GM23338 (cell line): ENCODE measurements around the gene FBXW4. TPM values are rescaled to one million over a fixed set of nuclear protein-coding genes. Genes with fewer than 3 reads are reported as not detected.

Source experiments
- ATAC-seq: fragments of 200-7000 bp; cut with Tn5 transposase; 3 replicates; pipeline ENCODE4 v1.9.1; 2020
- DNase-seq: peaks from one replicate; pipeline ENCODE4 v3.0.0-alpha.2; 2015; ENCODE audit warnings: low spot score
- H2AFZ ChIP-seq: fragments of 200-600 bp; sonication (generic); 2 replicates; pipeline ENCODE4 v1.8.0; 2016; ENCODE audit warnings: antibody characterized with exemption, mild to moderate bottlenecking, moderate library complexity
- H3F3A ChIP-seq: fragments of 200-600 bp; sonication (generic); replicated peaks from 2 replicates; pipeline ENCODE4 v1.8.0; 2017; ENCODE audit warnings: antibody characterized with exemption, mixed run types, low read depth
- H3K27ac ChIP-seq: fragments of 200-600 bp; sonication (generic); 2 replicates; pipeline ENCODE4 v1.6.1; 2016; ENCODE audit warnings: low read depth
- H3K27me3 ChIP-seq: fragments of 200-600 bp; sonication (generic); 2 replicates; pipeline ENCODE4 v1.8.0; 2016; ENCODE audit warnings: mild to moderate bottlenecking, mixed run types, moderate library complexity; ENCODE audit not compliant: insufficient read depth
- H3K36me3 ChIP-seq: fragments of 200-600 bp; sonication (generic); 2 replicates; pipeline ENCODE4 v1.8.0; 2016; ENCODE audit warnings: mild to moderate bottlenecking; ENCODE audit not compliant: insufficient read depth
- H3K4me1 ChIP-seq: fragments of 200-600 bp; sonication (generic); 2 replicates; pipeline ENCODE4 v1.8.0; 2016; ENCODE audit warnings: mild to moderate bottlenecking, moderate library complexity; ENCODE audit not compliant: insufficient read depth
- H3K4me2 ChIP-seq: fragments of 200-600 bp; sonication (generic); 2 replicates; pipeline ENCODE4 v1.7.1; 2017; ENCODE audit warnings: mixed run types
- H3K4me3 ChIP-seq: fragments of 200-600 bp; sonication (generic); 2 replicates; pipeline ENCODE4 v1.6.1; 2016; ENCODE audit warnings: mixed run types
- H3K79me2 ChIP-seq: fragments of 200-600 bp; sonication (generic); replicated peaks from 2 replicates; pipeline ENCODE4 v1.8.0; 2017; ENCODE audit warnings: mild to moderate bottlenecking; ENCODE audit not compliant: insufficient read depth
- H3K9me2 ChIP-seq: fragments of 200-600 bp; sonication (generic); 2 replicates; pipeline ENCODE4 v1.8.0; 2017; ENCODE audit not compliant: insufficient read depth
- H4K20me1 ChIP-seq: fragments of 200-600 bp; sonication (generic); replicated peaks from 2 replicates; pipeline ENCODE4 v1.8.0; 2017; ENCODE audit warnings: mild to moderate bottlenecking; ENCODE audit not compliant: insufficient read depth
- H3K27ac Mint-ChIP-seq: 2 replicates; pipeline ENCODE4 v1.8.0; 2020; ENCODE audit warnings: inconsistent platforms, mild to moderate bottlenecking, moderate library complexity, mixed read lengths
- H3K27me3 Mint-ChIP-seq: 3 replicates; pipeline ENCODE4 v1.8.0; 2022; ENCODE audit warnings: low read depth, mild to moderate bottlenecking, moderate library complexity, mixed read lengths, inconsistent platforms; ENCODE audit not compliant: insufficient read depth, poor library complexity
- H3K36me3 Mint-ChIP-seq: 3 replicates; pipeline ENCODE4 v1.8.0; 2021; ENCODE audit warnings: low read depth, mild to moderate bottlenecking, inconsistent platforms, moderate library complexity, mixed read lengths
- H3K4me1 Mint-ChIP-seq: 3 replicates; pipeline ENCODE4 v1.8.0; 2020; ENCODE audit warnings: mild to moderate bottlenecking, inconsistent platforms, mixed read lengths
- H3K4me3 Mint-ChIP-seq: 3 replicates; pipeline ENCODE4 v1.8.0; 2021; ENCODE audit warnings: moderate library complexity, mild to moderate bottlenecking, inconsistent platforms, mixed read lengths
- H3K9me3 Mint-ChIP-seq: 3 replicates; pipeline ENCODE4 v1.8.0; 2020; ENCODE audit warnings: moderate library complexity, mild to moderate bottlenecking, inconsistent platforms, mixed read lengths
- CREB1 ChIP-seq: fragments of 250-450 bp; sonication (Bioruptor Pico); IDR thresholded peaks from 2 replicates; pipeline ENCODE4 v1.5.0; 2020; ENCODE audit warnings: low read depth, mild to moderate bottlenecking, moderate library complexity
- NANOG ChIP-seq: IDR thresholded peaks from 2 replicates; pipeline ENCODE4 v1.6.1; 2016; ENCODE audit warnings: antibody characterized with exemption, borderline replicate concordance
- ZNF114 ChIP-seq: fragments of 250-450 bp; sonication (Bioruptor Pico); IDR thresholded peaks from 2 replicates; pipeline ENCODE4 v1.5.0; 2020; ENCODE audit warnings: mild to moderate bottlenecking, moderate library complexity
- polyA plus RNA-seq: library from polyadenylated mRNA; unstranded; fragments of >200 nt; fragmentation: Nextera tagmentation; extraction: Ambion mirVana; gene quantifications from 2 replicates; pipeline ENCODE4 v1.2.1, GENCODE V29; 2016
- total RNA-seq: library from RNA; depleted of rRNA; stranded (reverse); fragments of >200 nt; shearing (Covaris generic); gene quantifications from 2 replicates; pipeline ENCODE4 v1.2.3, GENCODE V29; 2014
- TF ChIP-seq, protein P1 (sequence below), 2 experiments: fragments of 200-600 bp in 1 of 2; sonication (generic) in 1 of 2; conservative IDR thresholded peaks; 2 replicates each; pipeline versions ENCODE4 v1.5.1 to v1.6.1; 2016 to 2017; ENCODE audit warnings: antibody characterized with exemption in 2 of 2, low read depth in 2 of 2, mild to moderate bottlenecking in 2 of 2, moderate library complexity in 1 of 2
- TF ChIP-seq, protein P2 (sequence below): fragments of 250-450 bp; sonication (Bioruptor Pico); IDR thresholded peaks from 2 replicates; pipeline ENCODE4 v1.5.0; 2020; ENCODE audit warnings: mild to moderate bottlenecking, moderate library complexity

Gene FBXW4
- total and polyA plus RNA-seq, 2 experiments from 2014 or later, result 8.0 to 18.6 TPM

DNA sequence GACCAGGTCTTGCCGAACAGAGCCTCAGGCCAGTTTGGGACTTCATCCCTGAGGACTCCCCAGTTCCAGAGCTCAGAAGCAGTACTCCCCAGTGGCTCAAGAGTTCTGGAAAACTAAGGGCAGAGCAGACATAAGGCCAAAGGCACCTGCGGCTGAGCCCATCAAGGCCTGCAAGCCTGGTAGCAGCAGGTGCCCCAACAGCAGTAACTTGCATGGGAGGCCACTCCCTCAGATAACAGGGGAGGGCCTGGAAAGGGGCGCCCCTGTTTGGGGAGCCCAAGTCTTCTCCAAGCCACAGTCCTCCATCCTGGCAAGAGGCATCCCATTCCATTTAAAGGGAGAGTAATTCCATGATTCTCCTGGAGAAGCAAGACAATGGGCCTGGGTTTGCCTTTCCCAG lies 119.9 kb downstream of the FBXW4 start:
- H3K27me3 ChIP-seq, result peaks cover 33% of the 10 kb centered on the region
- H3K9me2 ChIP-seq, result no peaks in the 10 kb centered on the region
- no peak overlapping the region for H2AFZ ChIP-seq
- Mint-ChIP-seq H3K4me1 (peaks cover 11% of the 10 kb centered on the region), H3K27me3 (peaks cover 27% of the 10 kb centered on the region), H3K27ac (no peak overlapping the region), H3K36me3 (peaks cover 32% of the 10 kb centered on the region), H3K4me3 (no peak overlapping the region), H3K9me3 (peaks cover 10% of the 10 kb centered on the region)
- H3K4me1 ChIP-seq, result peaks cover 7% of the 10 kb centered on the region; the same call in 1 of the 2 replicates
- no peaks in the 10 kb centered on the region; the same call in 1 of the 2 replicates for H3K36me3 ChIP-seq
- H3K4me3 ChIP-seq, result no peak overlapping the region
- no peaks in the 10 kb centered on the region for H3K79me2 ChIP-seq
- no peak overlapping the region for H3K27ac ChIP-seq
- ATAC-seq (no peak), DNase-seq (no peak)
- no peaks in the 10 kb centered on the region for H4K20me1 ChIP-seq
- H3K4me2 ChIP-seq, result no peak overlapping the region
- no peaks in the 10 kb centered on the region for H3F3A ChIP-seq
- TF ChIP-seq ZNF114 (CRISPR knock-in tag) (no peak), CREB1 (no peak), NANOG (no peak)
- TF ChIP-seq, protein P1, sequence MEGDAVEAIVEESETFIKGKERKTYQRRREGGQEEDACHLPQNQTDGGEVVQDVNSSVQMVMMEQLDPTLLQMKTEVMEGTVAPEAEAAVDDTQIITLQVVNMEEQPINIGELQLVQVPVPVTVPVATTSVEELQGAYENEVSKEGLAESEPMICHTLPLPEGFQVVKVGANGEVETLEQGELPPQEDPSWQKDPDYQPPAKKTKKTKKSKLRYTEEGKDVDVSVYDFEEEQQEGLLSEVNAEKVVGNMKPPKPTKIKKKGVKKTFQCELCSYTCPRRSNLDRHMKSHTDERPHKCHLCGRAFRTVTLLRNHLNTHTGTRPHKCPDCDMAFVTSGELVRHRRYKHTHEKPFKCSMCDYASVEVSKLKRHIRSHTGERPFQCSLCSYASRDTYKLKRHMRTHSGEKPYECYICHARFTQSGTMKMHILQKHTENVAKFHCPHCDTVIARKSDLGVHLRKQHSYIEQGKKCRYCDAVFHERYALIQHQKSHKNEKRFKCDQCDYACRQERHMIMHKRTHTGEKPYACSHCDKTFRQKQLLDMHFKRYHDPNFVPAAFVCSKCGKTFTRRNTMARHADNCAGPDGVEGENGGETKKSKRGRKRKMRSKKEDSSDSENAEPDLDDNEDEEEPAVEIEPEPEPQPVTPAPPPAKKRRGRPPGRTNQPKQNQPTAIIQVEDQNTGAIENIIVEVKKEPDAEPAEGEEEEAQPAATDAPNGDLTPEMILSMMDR (conservative IDR thresholded peaks at IDR 0.05; ENCODE audit: low read depth in 2 of 2), result no peak
- TF ChIP-seq, protein P2, sequence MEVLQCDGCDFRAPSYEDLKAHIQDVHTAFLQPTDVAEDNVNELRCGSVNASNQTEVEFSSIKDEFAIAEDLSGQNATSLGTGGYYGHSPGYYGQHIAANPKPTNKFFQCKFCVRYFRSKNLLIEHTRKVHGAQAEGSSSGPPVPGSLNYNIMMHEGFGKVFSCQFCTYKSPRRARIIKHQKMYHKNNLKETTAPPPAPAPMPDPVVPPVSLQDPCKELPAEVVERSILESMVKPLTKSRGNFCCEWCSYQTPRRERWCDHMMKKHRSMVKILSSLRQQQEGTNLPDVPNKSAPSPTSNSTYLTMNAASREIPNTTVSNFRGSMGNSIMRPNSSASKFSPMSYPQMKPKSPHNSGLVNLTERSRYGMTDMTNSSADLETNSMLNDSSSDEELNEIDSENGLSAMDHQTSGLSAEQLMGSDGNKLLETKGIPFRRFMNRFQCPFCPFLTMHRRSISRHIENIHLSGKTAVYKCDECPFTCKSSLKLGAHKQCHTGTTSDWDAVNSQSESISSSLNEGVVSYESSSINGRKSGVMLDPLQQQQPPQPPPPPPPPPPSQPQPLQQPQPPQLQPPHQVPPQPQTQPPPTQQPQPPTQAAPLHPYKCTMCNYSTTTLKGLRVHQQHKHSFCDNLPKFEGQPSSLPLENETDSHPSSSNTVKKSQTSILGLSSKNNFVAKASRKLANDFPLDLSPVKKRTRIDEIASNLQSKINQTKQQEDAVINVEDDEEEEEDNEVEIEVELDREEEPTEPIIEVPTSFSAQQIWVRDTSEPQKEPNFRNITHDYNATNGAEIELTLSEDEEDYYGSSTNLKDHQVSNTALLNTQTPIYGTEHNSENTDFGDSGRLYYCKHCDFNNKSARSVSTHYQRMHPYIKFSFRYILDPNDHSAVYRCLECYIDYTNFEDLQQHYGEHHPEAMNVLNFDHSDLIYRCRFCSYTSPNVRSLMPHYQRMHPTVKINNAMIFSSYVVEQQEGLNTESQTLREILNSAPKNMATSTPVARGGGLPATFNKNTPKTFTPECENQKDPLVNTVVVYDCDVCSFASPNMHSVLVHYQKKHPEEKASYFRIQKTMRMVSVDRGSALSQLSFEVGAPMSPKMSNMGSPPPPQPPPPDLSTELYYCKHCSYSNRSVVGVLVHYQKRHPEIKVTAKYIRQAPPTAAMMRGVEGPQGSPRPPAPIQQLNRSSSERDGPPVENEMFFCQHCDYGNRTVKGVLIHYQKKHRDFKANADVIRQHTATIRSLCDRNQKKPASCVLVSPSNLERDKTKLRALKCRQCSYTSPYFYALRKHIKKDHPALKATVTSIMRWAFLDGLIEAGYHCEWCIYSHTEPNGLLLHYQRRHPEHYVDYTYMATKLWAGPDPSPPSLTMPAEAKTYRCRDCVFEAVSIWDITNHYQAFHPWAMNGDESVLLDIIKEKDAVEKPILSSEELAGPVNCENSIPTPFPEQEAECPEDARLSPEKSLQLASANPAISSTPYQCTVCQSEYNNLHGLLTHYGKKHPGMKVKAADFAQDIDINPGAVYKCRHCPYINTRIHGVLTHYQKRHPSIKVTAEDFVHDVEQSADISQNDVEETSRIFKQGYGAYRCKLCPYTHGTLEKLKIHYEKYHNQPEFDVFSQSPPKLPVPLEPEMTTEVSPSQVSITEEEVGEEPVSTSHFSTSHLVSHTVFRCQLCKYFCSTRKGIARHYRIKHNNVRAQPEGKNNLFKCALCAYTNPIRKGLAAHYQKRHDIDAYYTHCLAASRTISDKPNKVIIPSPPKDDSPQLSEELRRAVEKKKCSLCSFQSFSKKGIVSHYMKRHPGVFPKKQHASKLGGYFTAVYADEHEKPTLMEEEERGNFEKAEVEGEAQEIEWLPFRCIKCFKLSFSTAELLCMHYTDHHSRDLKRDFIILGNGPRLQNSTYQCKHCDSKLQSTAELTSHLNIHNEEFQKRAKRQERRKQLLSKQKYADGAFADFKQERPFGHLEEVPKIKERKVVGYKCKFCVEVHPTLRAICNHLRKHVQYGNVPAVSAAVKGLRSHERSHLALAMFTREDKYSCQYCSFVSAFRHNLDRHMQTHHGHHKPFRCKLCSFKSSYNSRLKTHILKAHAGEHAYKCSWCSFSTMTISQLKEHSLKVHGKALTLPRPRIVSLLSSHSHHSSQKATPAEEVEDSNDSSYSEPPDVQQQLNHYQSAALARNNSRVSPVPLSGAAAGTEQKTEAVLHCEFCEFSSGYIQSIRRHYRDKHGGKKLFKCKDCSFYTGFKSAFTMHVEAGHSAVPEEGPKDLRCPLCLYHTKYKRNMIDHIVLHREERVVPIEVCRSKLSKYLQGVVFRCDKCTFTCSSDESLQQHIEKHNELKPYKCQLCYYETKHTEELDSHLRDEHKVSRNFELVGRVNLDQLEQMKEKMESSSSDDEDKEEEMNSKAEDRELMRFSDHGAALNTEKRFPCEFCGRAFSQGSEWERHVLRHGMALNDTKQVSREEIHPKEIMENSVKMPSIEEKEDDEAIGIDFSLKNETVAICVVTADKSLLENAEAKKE, result no peak
